DOHH2 (cell line): ENCODE data around the gene MTARC2.

Experiments used
- H3F3A ChIP-seq: fragments of 200-600 bp; sonication (generic), shearing (Covaris generic); 2 replicates; pipeline ENCODE4 v1.6.0; 2016; ENCODE audit warnings: antibody characterized with exemption, mild to moderate bottlenecking; ENCODE audit not compliant: control insufficient read depth, insufficient read depth
- H3K27ac ChIP-seq: fragments of 200-600 bp; sonication (generic); 2 replicates; pipeline ENCODE4 v1.5.1; 2014; ENCODE audit warnings: low read depth, mild to moderate bottlenecking, low read length, moderate library complexity
- H3K27me3 ChIP-seq: fragments of 200-600 bp; sonication (generic); 2 replicates; pipeline ENCODE4 v1.6.1; 2014; ENCODE audit warnings: mild to moderate bottlenecking, low read length, mixed read lengths; ENCODE audit not compliant: control insufficient read depth
- H3K36me3 ChIP-seq: fragments of 200-600 bp; sonication (generic); 2 replicates; pipeline ENCODE4 v1.6.1; 2014; ENCODE audit warnings: mild to moderate bottlenecking, low read length, moderate library complexity, mixed read lengths; ENCODE audit not compliant: control insufficient read depth
- H3K4me1 ChIP-seq: fragments of 200-600 bp; sonication (generic); 2 replicates; pipeline ENCODE4 v1.6.1; 2014; ENCODE audit warnings: mild to moderate bottlenecking, low read length, mixed read lengths; ENCODE audit not compliant: control insufficient read depth
- H3K4me2 ChIP-seq: fragments of 200-600 bp; sonication (generic); 2 replicates; pipeline ENCODE4 v1.6.0; 2014; ENCODE audit warnings: mild to moderate bottlenecking, low read length, moderate library complexity
- H3K4me3 ChIP-seq: fragments of 200-600 bp; sonication (generic); 2 replicates; pipeline ENCODE4 v1.5.1; 2014; ENCODE audit warnings: mild to moderate bottlenecking, low read length, mixed read lengths
- H3K79me2 ChIP-seq: fragments of 200-600 bp; sonication (generic); 2 replicates; pipeline ENCODE4 v1.6.1; 2014; ENCODE audit warnings: mild to moderate bottlenecking, low read length, mixed read lengths; ENCODE audit not compliant: control insufficient read depth
- H3K9me2 ChIP-seq: fragments of 200-600 bp; sonication (generic); replicated peaks from 2 replicates; pipeline ENCODE4 v1.6.1; 2014; ENCODE audit warnings: mild to moderate bottlenecking, low read length, mixed read lengths; ENCODE audit not compliant: control insufficient read depth
- H3K9me3 ChIP-seq: fragments of 200-600 bp; sonication (generic); 2 replicates; pipeline ENCODE4 v1.6.1; 2014; ENCODE audit warnings: antibody characterized with exemption, low read length, mixed read lengths; ENCODE audit not compliant: control insufficient read depth, insufficient read depth
- H4K20me1 ChIP-seq: fragments of 200-600 bp; sonication (generic); 2 replicates; pipeline ENCODE4 v1.6.0; 2014; ENCODE audit warnings: low read depth, mild to moderate bottlenecking, antibody characterized with exemption, low read length, moderate library complexity; ENCODE audit not compliant: control insufficient read depth, insufficient read depth
- EZH2phosphoT487 ChIP-seq: fragments of 200-600 bp; sonication (generic); IDR thresholded peaks from 2 replicates; pipeline ENCODE4 v1.6.1; 2017; ENCODE audit warnings: borderline replicate concordance, mild to moderate bottlenecking, antibody characterized with exemption, low read length, moderate library complexity, mixed read lengths
- TF ChIP-seq, protein P1 (sequence below): fragments of 200-600 bp; sonication (generic); IDR thresholded peaks from one replicate; pipeline ENCODE4 v1.5.1; 2014; ENCODE audit warnings: antibody characterized with exemption, mild to moderate bottlenecking, low read depth, low read length; ENCODE audit not compliant: poor library complexity, severe bottlenecking

The MTARC2 gene

GRCh38 chr1:220775240-220775853 is 27.2 kb downstream of the MTARC2 start:
- no peak overlapping the region for H3K4me3 ChIP-seq
- TF ChIP-seq, protein P1, sequence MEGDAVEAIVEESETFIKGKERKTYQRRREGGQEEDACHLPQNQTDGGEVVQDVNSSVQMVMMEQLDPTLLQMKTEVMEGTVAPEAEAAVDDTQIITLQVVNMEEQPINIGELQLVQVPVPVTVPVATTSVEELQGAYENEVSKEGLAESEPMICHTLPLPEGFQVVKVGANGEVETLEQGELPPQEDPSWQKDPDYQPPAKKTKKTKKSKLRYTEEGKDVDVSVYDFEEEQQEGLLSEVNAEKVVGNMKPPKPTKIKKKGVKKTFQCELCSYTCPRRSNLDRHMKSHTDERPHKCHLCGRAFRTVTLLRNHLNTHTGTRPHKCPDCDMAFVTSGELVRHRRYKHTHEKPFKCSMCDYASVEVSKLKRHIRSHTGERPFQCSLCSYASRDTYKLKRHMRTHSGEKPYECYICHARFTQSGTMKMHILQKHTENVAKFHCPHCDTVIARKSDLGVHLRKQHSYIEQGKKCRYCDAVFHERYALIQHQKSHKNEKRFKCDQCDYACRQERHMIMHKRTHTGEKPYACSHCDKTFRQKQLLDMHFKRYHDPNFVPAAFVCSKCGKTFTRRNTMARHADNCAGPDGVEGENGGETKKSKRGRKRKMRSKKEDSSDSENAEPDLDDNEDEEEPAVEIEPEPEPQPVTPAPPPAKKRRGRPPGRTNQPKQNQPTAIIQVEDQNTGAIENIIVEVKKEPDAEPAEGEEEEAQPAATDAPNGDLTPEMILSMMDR: peak; percentile 91
- TF ChIP-seq EZH2phosphoT487: no peak
- H3K4me1 ChIP-seq: peaks cover 2% of the 10 kb centered on the region
- H3K27ac ChIP-seq: no peak overlapping the region
- H3K4me2 ChIP-seq: no peak overlapping the region
- H3K9me2 ChIP-seq: no peaks in the 10 kb centered on the region
- H4K20me1 ChIP-seq: no peaks in the 10 kb centered on the region
- no peaks in the 10 kb centered on the region for H3K36me3 ChIP-seq
- no peaks in the 10 kb centered on the region for H3K9me3 ChIP-seq
- peaks cover 3% of the 10 kb centered on the region for H3K27me3 ChIP-seq
- no peaks in the 10 kb centered on the region for H3F3A ChIP-seq
- no peaks in the 10 kb centered on the region for H3K79me2 ChIP-seq

DNA sequence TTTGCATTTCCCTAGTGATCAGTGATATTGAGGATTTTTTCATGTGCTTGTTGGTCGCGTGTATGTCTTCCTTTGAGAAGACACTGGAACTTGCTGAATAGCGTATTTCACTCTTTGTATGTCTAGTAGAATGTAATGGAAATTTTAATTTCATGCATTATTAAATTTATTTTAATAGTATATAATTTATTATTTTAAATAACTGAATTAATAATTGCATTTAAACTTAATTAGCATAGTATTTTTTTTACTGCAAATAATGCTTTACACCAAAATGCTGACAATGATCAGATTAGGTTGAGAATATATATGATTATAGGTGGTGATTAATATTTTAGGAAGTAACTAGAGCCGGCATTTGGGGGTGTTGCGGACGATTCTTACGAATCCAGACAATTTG is 28.1 kb downstream of the MTARC2 start:
- no peaks in the 10 kb centered on the region for H3F3A ChIP-seq
- H3K27ac ChIP-seq: no peak overlapping the region
- no peak overlapping the region for H3K4me2 ChIP-seq
- H3K36me3 ChIP-seq: no peaks in the 10 kb centered on the region
- H3K9me2 ChIP-seq: no peaks in the 10 kb centered on the region
- H3K4me3 ChIP-seq: no peak overlapping the region
- no peaks in the 10 kb centered on the region for H3K79me2 ChIP-seq
- no peaks in the 10 kb centered on the region for H3K9me3 ChIP-seq
- no peak for TF ChIP-seq EZH2phosphoT487
- TF ChIP-seq, protein P1: no peak
- no peaks in the 10 kb centered on the region for H3K4me1 ChIP-seq
- no peaks in the 10 kb centered on the region for H4K20me1 ChIP-seq
- H3K27me3 ChIP-seq: no peaks in the 10 kb centered on the region

DNA sequence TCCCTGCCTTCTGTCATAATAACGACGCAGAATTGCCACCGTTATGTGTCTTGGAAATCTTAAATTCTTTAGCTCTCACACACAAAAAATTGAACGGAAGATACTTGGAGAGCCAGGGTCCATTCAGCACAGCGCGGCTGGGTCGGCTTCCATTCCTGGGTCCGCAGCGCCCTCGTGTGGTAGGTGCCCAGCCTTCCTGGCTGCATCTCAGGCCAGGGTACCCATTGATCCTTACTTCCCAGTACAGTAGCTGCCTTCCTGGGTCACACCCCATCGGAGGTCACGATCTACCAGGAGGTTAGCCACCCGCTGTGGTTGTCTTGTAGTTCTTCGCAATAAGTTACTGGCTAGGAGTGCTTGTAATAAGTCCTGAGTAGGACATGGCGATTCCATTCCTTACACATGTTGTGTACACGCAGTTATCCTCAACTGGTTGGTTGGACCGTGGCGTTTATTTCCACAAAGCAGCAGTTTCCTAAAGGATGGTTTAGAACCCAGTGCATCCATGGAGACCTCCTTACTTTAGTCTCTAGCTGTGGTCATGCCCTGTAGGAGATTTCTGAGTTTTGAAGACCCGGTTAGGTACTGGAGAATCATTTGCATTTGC is 28.7 kb downstream of the MTARC2 start:
- Histone ChIP-seq H3F3A (no peaks in the 10 kb centered on the region), H3K9me2 (no peaks in the 10 kb centered on the region), H3K27ac (no peak overlapping the region), H3K9me3 (no peaks in the 10 kb centered on the region), H3K79me2 (no peaks in the 10 kb centered on the region), H3K4me2 (no peak overlapping the region), H4K20me1 (no peaks in the 10 kb centered on the region), H3K36me3 (no peaks in the 10 kb centered on the region), H3K4me3 (no peak overlapping the region), H3K27me3 (no peaks in the 10 kb centered on the region; the same call in 1 of the 2 replicates), H3K4me1 (no peaks in the 10 kb centered on the region)
- TF ChIP-seq, protein P1: peak; percentile 97
- no peak for TF ChIP-seq EZH2phosphoT487
